GM19239 (cell line): ENCODE data around the gene FANCI.
A peak's percentile ranks its signal among the peaks of the same experiment; 100 is the strongest.

Experiments
- DNase-seq: peaks from one replicate; pipeline ENCODE4 v3.0.0; 2011; ENCODE audit warnings: low spot score; ENCODE audit not compliant: insufficient read length
- FAIRE-seq: peaks from 2 replicates; lab custom pipeline; 2011; peaks lifted over from hg19 to GRCh38; lab: Jason Lieb, UNC

Gene FANCI

DNA sequence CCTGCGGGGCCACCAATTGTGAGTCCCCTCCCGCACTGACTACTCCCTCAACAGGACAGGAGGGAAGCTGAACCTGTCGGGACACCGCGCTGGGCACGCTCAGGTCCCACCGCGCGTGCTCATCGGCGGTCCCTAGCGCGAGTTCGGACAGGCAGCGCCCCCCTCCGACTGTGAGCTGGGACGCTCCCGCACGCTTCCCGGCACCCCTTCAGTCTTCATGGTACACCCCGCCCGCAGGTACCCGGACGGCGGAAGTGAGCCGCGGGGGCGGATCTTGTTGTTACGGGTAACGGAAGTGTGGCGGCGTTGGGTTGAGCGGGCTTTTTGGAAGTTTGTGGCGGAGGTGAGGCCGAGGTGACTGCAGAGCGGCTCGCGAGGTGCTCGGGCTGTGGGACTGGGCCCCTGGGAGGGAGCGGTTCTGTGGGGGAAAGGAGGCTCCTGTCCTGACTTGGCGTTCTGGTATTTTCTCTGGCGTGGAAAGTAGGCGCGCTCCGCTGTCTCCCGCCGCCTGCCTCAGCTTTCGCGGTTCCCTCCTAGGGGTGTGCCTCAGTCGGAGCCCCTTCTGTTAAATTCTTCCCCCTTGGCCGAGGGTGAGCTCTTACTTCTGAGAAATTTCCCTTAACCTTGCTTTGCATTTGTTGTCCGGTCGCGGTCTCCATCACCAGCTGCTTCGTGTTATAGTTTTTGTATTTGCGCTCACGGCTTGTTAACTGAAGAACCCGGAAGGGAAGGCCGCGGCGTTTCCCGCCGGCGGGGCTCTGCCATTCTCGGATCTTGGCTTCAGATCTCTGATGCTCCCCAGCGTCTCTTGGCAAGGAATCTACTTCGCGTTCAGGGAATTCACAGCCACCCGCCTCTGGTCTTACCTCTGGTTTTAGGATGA lies at the start of gene FANCI:
TSS of gene FANCI (plus strand) at position 289 of the 883 bp plus-strand sequence. CDS start 3,669 bp downstream, outside the sequence.
- DNase-seq (peak; percentile 80), FAIRE-seq (peak; percentile 88)

GRCh38 chr15:89194608-89195007 lies 49.2 kb upstream of the FANCI start:
- FAIRE-seq = no peak
- DNase-seq = no peak

GRCh38 chr15:89195836-89196235 lies 47.9 kb upstream of the FANCI start:
- no peak for FAIRE-seq
- DNase-seq = no peak

GRCh38 chr15:89196241-89196640 lies 47.5 kb upstream of the FANCI start:
- FAIRE-seq (no peak), DNase-seq (no peak)

DNA sequence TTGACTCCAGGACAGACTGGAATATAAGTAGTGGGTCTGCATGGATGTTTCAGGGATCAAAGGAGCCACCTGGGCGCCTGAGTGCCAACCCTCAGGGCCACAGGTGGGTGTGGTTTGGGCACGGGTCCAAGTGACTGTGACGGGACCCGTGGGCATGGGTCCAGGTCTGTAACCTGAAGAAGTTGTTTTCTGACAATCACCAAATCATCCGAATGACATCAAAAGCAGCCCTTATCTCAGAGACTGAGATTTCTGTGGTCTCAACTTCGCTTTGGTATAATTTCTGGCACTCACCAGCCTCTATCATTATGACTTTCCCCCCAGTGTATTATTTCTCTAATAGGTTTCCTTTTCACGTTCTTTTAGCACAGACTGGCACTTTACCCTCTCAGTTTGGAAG lies 46.8 kb upstream of the FANCI start:
- FAIRE-seq (no peak), DNase-seq (no peak)

DNA sequence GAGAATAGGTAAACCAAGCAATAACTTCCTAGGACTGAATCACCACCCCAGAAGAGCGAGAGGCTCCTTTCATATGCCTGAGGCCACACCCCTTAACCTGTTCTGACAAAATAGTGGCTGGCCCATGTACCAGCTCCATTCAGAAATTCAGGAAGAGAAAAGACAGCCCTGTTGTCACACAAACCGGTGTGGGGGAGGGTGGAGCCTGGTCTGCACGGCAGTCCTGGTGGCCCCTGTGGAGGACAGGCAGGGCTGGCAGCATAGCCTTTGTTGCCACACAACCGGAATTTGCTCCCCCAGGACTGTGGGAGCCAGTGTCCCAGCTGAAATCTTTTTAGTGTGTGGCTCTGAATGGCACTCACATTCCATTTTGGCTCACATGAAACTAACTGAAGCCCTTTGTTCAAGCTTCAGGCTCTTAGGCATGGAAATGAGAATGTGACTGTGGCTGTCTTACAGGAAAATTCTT lies 46.2 kb upstream of the FANCI start:
- no peak for DNase-seq
- no peak for FAIRE-seq

GRCh38 chr15:89198196-89198595 lies 45.6 kb upstream of the FANCI start:
- FAIRE-seq = no peak
- DNase-seq = no peak

GRCh38 chr15:89198934-89199333 lies 44.8 kb upstream of the FANCI start:
- FAIRE-seq (no peak), DNase-seq (no peak)

- no peak for FAIRE-seq
- no peak for DNase-seq
These were observed 44.0 kb upstream of the FANCI start for GRCh38 chr15:89199746-89200145.

GRCh38 chr15:89200182-89200581 lies 43.6 kb upstream of the FANCI start:
- DNase-seq (no peak), FAIRE-seq (no peak)

DNA sequence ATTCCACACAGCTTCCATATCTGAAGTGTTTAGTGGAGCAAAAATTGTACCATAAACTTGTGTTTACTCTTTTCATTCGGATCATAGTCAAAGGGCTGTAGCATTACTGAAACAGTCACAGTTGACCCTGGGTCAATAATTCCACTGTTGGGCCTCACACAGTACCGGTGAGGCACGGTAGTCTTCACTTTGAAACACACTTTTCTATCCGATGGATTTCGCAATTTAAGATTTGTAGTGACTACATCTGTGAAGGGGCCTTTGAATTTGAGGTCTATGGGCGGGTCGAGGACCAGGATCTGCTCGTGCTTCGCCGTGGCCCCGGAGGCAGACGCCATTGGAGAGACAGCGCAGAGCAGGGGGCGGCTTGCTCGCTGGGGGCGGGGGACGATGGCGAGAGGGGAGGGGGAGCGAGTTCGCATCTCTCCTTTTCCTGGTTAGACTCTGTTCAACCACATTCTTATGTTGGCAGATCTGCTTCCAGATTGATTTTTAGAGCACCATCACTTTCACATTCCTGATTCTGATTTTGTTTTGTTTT lies 42.2 kb upstream of the FANCI start:
- no peak for FAIRE-seq
- no peak for DNase-seq

GRCh38 chr15:89203705-89204273 lies 40.0 kb upstream of the FANCI start:
- FAIRE-seq = no peak
- DNase-seq = no peak

GRCh38 chr15:89205991-89206585 lies 37.7 kb upstream of the FANCI start:
- no peak for FAIRE-seq

DNA sequence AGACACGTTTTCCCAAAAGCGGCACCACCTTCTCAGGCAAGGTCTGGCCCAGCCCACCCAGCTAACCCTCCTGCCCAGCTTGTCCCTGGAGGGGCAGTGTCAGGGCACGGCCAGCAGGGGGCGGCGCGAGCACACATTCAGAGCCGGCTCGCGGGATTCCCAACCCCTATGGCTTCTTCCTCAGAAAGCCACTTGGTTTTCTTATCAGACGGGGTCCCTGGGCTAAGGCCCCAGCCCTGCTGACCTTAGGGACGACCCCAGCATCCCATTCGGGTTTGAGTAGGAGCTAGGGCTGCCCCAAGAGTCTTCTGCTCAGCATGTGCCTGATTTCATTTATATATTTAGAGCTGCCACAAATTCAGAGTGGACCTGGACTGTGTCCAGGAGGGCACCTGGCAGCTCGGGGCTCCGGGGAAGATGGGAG lies 36.9 kb upstream of the FANCI start:
- FAIRE-seq (peak; percentile 66), DNase-seq (peak; percentile 81)

More at GRCh38 chr15:89205991-89206585, 37.7 kb upstream of the FANCI start:
- DNase-seq = no peak

DNA sequence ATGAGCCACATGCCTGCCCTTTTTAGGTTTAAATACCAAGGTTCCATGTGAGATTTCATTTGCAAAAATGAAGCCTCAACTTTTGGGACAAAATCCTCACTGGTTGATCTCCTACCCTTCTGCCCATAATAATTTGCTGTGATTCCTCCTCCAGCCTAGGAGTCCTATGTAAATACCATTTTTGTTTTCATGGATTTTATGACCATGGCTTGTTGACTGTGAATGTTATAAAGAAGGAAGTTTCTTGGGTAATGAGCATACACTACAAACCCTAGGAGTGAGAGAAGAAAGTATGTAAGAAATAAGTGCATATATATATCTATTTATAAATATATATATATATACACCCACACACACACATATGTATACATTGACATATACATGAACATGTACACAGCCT lies 35.5 kb upstream of the FANCI start:
- FAIRE-seq (no peak), DNase-seq (no peak)

DNA sequence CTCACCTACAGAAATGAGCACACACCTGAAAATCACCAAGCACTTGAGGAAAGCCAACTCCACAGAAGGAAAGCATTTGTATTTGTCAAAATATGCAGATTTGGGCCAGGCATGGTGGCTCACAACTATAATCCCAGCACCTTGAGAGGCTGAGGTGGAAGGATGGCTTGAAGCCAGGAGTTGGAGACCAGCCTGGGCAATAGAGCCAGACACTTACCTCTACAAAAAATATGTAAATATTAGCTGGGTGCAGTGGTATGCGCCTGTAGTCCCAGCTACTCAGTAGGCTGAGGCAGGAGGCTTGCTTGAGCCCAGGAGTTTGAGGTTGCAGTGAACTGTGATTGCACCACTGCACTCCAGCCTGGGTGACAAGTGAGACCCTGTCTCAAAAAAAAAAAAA lies 34.7 kb upstream of the FANCI start:
- no peak for FAIRE-seq
- DNase-seq = no peak

DNA sequence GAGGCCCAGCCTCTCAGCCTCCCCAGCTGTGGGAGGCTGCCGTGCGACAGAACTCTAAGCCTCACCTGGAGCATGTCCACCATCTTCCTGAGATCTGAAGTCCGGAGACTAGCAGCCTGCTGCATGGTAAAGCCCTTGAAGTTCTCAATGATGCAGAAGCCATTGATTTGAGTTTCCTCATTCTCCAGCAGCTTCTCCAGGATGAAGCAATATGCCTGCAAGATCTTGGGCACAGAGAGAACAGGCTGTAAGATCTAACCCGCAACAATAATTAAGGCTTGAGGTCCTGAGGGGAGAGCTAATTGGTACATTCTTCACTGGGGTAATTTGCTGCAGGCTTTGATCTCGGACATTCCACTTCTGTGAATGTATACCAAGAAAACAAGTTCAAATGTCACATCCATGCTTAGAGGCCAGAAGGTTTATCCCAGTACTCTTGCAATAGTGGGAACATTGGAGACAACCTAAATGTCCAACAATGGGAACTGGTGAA lies 32.1 kb upstream of the FANCI start:
- FAIRE-seq (no peak), DNase-seq (no peak)

GRCh38 chr15:89215627-89216026 lies 28.2 kb upstream of the FANCI start:
- FAIRE-seq = no peak
- DNase-seq = no peak

DNA sequence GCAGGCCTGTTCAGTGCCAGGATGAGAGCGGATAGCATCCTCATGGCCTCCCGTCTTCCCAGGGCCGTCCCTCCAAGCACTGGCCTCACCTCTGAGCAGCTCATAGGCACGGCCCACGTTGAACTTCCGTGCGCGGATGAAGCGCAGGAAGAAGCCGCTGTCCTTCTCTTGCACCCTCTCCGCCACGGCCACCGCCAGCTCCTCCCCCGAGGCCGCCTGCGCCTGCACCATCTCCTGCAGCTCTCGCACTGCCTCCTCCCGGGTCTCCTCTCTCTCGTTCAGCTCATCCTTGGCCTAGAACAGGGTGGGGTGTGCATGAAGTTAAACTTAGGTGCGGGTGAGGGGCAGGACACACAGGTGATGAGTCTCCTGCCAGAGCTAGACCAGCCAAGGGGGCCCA lies 26.7 kb upstream of the FANCI start:
- FAIRE-seq (no peak), DNase-seq (no peak)

- FAIRE-seq (no peak), DNase-seq (no peak)
These were observed 25.9 kb upstream of the FANCI start for GRCh38 chr15:89217686-89218376.
